ENCODE data around the gene ATP23.

ATP23 gene

DNA sequence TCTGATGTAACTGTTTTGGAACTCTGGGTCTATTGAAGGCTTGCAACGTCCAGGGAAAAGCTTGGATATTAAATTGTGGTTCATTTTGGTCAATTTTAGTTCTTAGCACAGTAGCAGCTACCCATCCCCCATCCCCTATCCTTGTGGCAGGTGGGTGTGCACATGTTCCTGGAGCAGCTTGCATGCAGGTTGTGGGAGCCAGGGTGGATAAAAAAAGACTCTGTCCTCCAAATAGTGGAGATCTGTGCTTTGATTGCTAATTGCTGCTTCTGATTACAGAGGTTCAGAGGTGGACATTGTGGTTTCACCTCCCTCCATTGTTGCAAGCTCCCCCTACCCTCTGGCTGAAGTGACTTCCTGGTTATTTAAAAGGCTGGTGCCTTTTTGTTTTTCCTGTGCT, 23.1 kb downstream of the ATP23 start:
- CTCF ChIA-PET: no interaction called here
- TF ChIP-seq CTCF (IDR thresholded peaks at IDR 0.05; ENCODE audit: control extremely low read depth, extremely low read depth, low read depth, missing control alignments): no peak
- POLR2A ChIA-PET: no interaction called here
- no peak for DNase-seq (ENCODE audit: extremely low spot score)

DNA sequence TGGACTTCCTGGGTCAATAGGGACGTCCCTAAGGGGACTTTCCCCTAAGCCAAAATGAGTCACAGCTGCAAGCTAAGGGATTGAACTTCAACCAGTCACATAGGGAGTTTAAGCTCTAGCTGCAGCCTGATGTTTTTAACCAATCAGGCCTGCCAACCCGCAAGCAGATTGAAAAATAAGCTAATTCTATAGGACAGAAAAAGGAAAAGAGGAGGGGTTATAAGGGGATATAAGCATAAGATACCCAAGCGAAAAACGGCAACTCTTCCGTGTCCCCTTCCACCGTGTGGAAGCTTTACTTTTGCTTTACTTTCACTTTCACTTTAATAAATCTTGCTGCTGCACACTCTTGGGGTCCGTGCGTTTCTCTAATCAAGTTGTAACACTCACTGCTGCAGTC, 24.4 kb downstream of the ATP23 start:
- DNase-seq (ENCODE audit: extremely low spot score): no peak
- POLR2A ChIA-PET: no interaction called here
- CTCF ChIA-PET: interaction anchor here (1.3 kb wide), 1 partner anchor 11 kb away, joined by 3 read pairs; no protein-coding TSS in a partner anchor
- TF ChIP-seq CTCF (IDR thresholded peaks at IDR 0.05; ENCODE audit: control extremely low read depth, extremely low read depth, low read depth, missing control alignments): no peak

DNA sequence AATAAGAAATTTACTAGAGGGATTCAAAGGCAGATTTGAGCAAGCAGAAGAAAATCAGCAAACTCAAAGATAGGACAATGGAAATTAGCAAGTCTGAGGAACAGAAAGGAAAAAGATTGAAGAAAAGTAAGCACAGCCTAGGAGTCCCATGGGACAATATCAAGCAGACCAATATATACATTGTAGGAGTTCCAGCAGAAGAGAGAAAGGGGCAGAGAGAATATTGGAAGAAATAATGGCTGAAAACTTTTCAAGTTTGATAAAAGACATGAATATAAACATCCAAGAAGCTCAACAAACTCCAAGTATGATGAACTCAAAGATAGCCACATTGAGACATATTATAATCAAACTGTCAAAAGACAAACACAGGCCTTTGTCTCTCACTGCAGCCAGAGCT, 25.2 kb downstream of the ATP23 start:
- ChIA-PET POLR2A (no interaction called here), CTCF (interaction anchor here (1.3 kb wide), 1 partner anchor 12 kb away, joined by 3 read pairs; no protein-coding TSS in a partner anchor)
- TF ChIP-seq CTCF (IDR thresholded peaks at IDR 0.05; ENCODE audit: control extremely low read depth, extremely low read depth, low read depth, missing control alignments): no peak
- no peak for DNase-seq (ENCODE audit: extremely low spot score)

GRCh38 chr12:57983146-57983857, 41.9 kb downstream of the ATP23 start:
- no peak for DNase-seq (ENCODE audit: extremely low spot score)
- CTCF ChIA-PET: interaction anchor here (0.8 to 1.6 kb wide), 4 partner anchors 10 to 1181 kb away, joined by 3 to 6 read pairs (median 4); no protein-coding TSS in a partner anchor
- peak; percentile 58 for TF ChIP-seq CTCF (IDR thresholded peaks at IDR 0.05; ENCODE audit: control extremely low read depth, extremely low read depth, low read depth, missing control alignments)
- POLR2A ChIA-PET: no interaction called here

DNA sequence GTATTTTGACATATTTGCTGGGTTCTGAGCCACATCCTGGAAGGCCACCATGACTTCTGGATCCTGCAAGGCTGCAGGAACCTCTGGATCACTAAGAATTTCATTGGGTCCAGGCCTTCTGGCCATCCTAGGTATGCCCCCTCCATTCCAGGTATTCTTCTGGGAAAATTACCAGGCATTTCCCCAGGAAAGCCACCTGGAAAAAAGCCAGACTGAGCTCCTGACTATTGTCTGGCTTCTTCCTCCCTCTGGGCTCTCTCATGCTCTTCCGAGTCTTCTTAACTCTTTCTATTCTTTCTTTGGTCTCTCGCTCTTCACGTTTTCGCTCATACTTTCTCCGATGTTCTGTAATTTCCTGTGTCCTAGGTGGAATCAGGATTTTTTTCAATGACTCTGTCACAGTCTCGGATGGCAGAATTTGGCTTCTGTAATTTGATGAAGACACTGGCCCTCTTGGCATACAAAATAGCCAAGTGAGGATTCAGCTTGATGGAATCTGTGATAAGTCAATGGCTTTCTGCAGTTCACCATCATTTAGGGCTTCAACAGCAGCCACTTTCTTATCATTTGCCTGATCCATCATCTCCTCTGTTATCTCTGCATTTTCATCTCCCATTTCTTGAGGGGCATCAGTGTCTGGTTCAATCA, 42.6 kb downstream of the ATP23 start:
- ChIA-PET CTCF (interaction anchor here (1.6 kb wide), 1 partner anchor 1167 kb away, joined by 6 read pairs; no protein-coding TSS in a partner anchor), POLR2A (no interaction called here)
- TF ChIP-seq CTCF (IDR thresholded peaks at IDR 0.05; ENCODE audit: control extremely low read depth, extremely low read depth, low read depth, missing control alignments): no peak
- no peak for DNase-seq (ENCODE audit: extremely low spot score)

GRCh38 chr12:57984629-57985151, 43.3 kb downstream of the ATP23 start:
- POLR2A ChIA-PET: no interaction called here
- CTCF ChIA-PET: no interaction called here
- TF ChIP-seq CTCF (IDR thresholded peaks at IDR 0.05; ENCODE audit: control extremely low read depth, extremely low read depth, low read depth, missing control alignments): no peak
- no peak for DNase-seq (ENCODE audit: extremely low spot score)

Measured in GM10248 (cell line).